ENCODE results near the gene SHISA5.

DNA sequence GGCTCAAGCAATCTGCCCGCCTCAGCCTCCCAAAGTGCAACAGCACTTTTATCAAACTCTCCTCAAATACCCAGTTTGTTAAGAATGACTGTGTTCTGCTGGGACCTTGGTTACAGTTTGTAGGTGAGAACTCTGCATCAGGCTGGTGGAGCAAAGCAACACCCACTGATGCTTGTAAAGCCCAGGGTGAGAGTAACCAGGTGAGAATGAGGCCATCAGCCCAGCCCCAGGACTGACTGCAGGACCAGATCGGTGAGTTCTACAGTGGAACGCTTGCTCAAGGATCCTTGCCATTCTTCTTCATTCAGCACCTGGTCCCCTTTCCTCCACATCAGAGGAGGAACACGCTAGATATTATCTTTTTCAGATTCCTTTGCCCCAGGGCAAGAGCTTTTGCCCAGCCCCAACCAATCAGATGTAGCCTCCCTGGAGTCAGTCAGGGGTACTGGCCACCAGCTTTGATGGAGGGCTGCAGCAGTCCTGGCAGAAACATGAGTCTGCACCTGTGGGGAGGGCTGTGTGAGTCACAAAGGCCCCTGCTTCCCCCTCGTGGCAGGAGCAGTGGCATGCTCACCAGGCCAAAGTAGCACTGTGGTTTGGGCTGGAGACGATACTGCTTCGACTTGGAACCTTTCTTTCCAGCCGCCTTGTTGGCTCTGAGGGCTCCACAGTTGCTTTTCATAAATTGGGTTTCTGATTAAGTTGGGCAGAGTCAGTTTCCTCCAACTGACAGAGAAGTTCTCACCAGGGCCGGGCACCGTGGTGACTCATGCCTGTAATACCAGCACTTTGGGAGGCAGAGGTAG, 3.5 kb upstream of the SHISA5 start:
- TF ChIP-seq EZH2 (IDR thresholded peaks at IDR 0.05; ENCODE audit: insufficient read depth, low read length) (no peak), CTCF (IDR thresholded peaks at IDR 0.05; ENCODE audit: insufficient read depth, low read depth, low read length) (peak; percentile 29)

Measured in astrocyte (in vitro differentiated cells and primary cell).